ENCODE measurements around the gene SPHK1. TPM values are rescaled to one million over a fixed set of nuclear protein-coding genes. Genes with fewer than 3 reads are reported as not detected.

The SPHK1 gene
- total RNA-seq, 2 experiments from 2014 or later, result 0.28 to 0.78 TPM

DNA sequence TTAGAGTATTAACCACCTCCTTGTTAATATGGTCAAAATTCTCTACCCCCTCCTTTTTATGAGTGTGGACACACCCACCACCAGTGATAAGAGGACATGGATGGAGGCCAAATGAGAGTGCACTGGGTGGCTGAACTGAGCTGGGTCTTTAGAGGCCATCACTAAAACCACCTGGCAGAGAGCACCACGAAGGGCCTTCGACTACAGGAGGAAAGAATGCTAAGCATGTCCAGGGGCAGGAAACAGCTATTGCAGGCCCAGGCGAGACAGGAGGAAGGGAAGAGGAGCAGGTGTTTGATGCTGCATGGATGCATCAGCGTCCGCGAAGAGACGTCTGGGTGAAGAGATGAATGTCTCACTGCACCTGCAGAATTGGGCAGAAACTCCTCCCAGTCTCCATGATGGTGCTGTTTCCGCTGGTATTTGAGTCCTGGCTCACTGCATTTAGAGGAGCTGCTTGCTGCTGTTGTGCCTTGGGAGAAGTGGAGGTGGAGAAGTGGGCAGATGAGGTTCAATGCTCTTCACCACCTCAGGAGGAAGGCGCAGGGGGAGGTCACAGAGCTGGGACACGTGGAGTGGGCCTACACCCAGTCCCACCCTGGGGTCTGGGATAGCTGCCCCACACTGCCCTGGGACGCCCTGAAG lies 33.2 kb downstream of the SPHK1 start:
- CTCF ChIA-PET (ENCODE audit: unreplicated experiment), result interaction anchor here (0.7 to 1.8 kb wide), 5 partner anchors 8 to 670 kb away, joined by 3 to 5 read pairs (median 4); partner anchors contain the start of gene UBE2O
- H3K36me3 ChIP-seq (ENCODE audit: insufficient read depth, low read length), result peaks cover 35% of the 10 kb centered on the region
- peaks cover 88% of the 10 kb centered on the region for H3K79me2 ChIP-seq (ENCODE audit: insufficient read depth, low read depth, low read length)
- intact Hi-C loops (cut with micrococcal nuclease; ENCODE audit: unreplicated experiment), result no loop called here
- no peak for TF ChIP-seq EZH2phosphoT487 (IDR thresholded peaks at IDR 0.05; ENCODE audit: borderline replicate concordance, low read depth, low read length)
- no peak for TF ChIP-seq CTCF (conservative IDR thresholded peaks at IDR 0.05; ENCODE audit: low read length)
- H2AFZ ChIP-seq (ENCODE audit: low read length), result no peak overlapping the region
- no TSS peak for BruUV-seq (replicated peaks)
- H3K4me2 ChIP-seq (ENCODE audit: low read length), result peak overlapping the region; percentile 54
- H3K9me3 ChIP-seq (ENCODE audit: low read length), result no peaks in the 10 kb centered on the region
- H3K27ac ChIP-seq (ENCODE audit: low read depth, low read length, poor library complexity, severe bottlenecking), result peak overlapping the region; percentile 78
- no peaks in the 10 kb centered on the region for H4K20me1 ChIP-seq (ENCODE audit: insufficient read depth, low read length)
- peak overlapping the region; percentile 6 for H3K4me3 ChIP-seq (ENCODE audit: low read depth, low read length, poor library complexity, severe bottlenecking)
- peak; percentile 82 for DNase-seq (ENCODE audit: low spot score)
- no peaks in the 10 kb centered on the region for H3K9me2 ChIP-seq (ENCODE audit: insufficient read depth, low read length)
- POLR2A ChIA-PET, result interaction anchor here (0.6 to 1.8 kb wide), 9 partner anchors 10 to 147 kb away, joined by 3 to 8 read pairs (median 3); partner anchors contain the start of gene UBE2O
- peaks cover 76% of the 10 kb centered on the region for H3K4me1 ChIP-seq (ENCODE audit: insufficient read depth, low read length, poor library complexity, severe bottlenecking)

DNA sequence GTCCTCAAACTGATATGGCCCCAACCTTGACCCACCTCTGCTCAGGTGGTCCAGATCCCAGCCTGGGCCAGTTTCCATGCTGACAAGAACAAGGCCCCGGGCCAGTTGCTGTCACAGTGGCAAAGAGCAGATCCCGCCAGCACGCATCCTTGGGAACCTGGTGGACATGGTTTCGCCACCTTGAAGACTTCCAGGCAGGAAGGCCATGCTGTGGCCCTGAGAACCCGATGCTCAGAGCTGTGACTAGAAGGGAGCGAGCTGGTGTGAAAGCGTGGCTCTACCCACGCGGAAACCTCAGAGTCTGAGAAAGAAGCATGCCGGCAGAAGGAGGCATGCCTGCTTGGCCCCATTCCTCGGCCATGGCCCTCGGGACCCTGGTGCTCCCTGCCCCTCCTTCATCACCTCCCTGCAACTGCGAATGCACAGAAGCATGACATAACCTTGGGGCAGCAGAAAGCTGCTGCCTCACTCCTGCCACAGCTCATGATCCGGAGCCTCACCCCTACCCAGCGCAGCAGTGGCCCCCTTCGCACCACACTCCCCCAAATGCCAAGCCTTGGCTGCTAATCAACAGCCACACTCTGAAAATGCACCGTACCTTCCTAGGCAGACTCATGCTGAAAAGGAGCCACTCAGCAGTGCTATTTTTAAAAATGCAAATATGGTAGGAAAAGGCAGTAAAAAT lies 35.3 kb downstream of the SPHK1 start:
- ChIA-PET POLR2A (no interaction called here), CTCF (ENCODE audit: unreplicated experiment) (interaction anchor here (0.5 to 1.0 kb wide), 2 partner anchors 8 to 39 kb away, joined by 3 read pairs; no protein-coding TSS in a partner anchor)
- Histone ChIP-seq H4K20me1 (ENCODE audit: insufficient read depth, low read length) (no peaks in the 10 kb centered on the region), H3K9me3 (ENCODE audit: low read length) (0 out of 2 replicates have a peak, but pooled peaks cover 4% of the 10 kb centered on the region), H3K4me2 (ENCODE audit: low read length) (peak overlapping the region; percentile 70), H2AFZ (ENCODE audit: low read length) (no peak overlapping the region; the same call in 1 of the 2 replicates), H3K79me2 (ENCODE audit: insufficient read depth, low read depth, low read length) (peaks cover 87% of the 10 kb centered on the region), H3K9me2 (ENCODE audit: insufficient read depth, low read length) (no peaks in the 10 kb centered on the region), H3K27ac (ENCODE audit: low read depth, low read length, poor library complexity, severe bottlenecking) (peak overlapping the region; percentile 75), H3K4me3 (ENCODE audit: low read depth, low read length, poor library complexity, severe bottlenecking) (peak overlapping the region; percentile 36), H3K4me1 (ENCODE audit: insufficient read depth, low read length, poor library complexity, severe bottlenecking) (peaks cover 82% of the 10 kb centered on the region), H3K36me3 (ENCODE audit: insufficient read depth, low read length) (peaks cover 26% of the 10 kb centered on the region)
- no TSS peak for BruUV-seq (replicated peaks)
- peak; percentile 57 for DNase-seq (ENCODE audit: low spot score)
- TF ChIP-seq EZH2phosphoT487 (IDR thresholded peaks at IDR 0.05; ENCODE audit: borderline replicate concordance, low read depth, low read length) (no peak), CTCF (conservative IDR thresholded peaks at IDR 0.05; ENCODE audit: low read length) (no peak)
- intact Hi-C loops (cut with micrococcal nuclease; ENCODE audit: unreplicated experiment), result no loop called here
